G401 (cell line): ENCODE results near the gene TAL1. TPM values are rescaled to one million over a fixed set of nuclear protein-coding genes. Genes with fewer than 3 reads are reported as not detected.

ENCODE experiments used
- DNase-seq: peaks from one replicate; pipeline ENCODE4 v3.0.0-alpha.2; 2015; ENCODE audit warnings: low spot score
- in situ Hi-C: cut with HindIII; loops from 2 replicates; pipeline ENCODE4 v1.10.0; 2016; ENCODE audit warnings: low sequenced_read_pairs, mixed read lengths
- total RNA-seq: library from RNA; depleted of rRNA; stranded (reverse); fragments of >200 nt; shearing (Covaris generic); gene quantifications from 2 replicates; pipeline ENCODE4 v1.2.3, GENCODE V29; 2014; rRNA removed

The TAL1 gene
- total RNA-seq, 1 experiment from 2014 or later = not detected

DNA sequence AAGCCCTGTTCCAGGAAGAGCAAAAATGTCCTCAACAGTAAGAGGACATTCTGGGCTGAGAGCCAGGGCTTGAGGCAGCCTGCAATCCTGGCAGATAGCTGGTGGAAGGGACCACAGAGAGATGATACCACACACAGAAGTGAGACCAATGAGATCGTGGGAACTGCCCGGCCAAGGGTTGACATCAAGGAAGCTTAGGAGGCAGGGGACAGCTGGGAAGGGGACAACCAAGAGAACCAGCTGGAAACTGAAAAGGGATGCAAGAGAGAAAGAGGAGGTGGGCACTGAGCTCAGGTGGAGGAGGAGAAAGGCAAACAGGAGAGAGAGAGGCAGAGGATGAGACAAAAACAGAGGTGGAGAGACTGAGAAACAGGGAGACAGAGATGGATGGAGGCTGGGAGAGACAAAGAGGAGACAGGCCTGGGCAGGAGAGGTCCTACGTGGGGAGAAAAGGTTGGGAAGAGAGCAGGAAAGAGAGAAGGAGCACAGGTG, 51.4 kb downstream of the TAL1 start:
- in situ Hi-C loops = no loop called here
- no peak for DNase-seq

DNA sequence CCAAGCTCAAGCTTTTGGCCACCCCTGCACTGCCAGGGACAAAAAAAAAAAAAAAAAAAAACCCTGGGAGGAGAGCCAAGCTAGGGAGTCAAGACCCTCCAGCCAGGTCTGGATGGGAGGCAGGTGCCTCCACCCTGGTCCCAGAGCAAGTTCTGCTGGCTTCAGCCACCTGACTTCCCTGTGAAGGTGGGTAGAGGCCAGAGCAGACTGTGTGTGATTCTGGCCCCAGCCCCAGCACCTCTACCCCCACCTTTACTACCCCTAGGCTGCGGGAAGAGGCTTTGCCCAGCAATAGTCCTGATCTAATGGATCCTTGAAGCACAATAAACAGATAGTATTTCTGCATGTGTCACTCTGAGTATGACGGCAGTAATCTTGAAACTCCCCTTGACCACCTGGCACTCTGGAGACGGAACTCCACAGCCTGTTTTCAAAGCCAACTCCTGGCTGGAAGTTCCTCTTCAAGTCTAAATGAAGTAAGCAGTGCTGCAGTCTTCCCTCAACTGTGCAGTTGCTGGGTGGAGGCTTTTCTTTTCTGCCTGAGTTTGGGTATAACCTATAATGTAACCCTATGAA, 51.9 kb downstream of the TAL1 start:
- in situ Hi-C loops = no loop called here
- no peak for DNase-seq

- in situ Hi-C loops = no loop called here
- peak; percentile 70 for DNase-seq
These were observed 52.7 kb downstream of the TAL1 start for GRCh38 chr1:47179017-47179987.

DNA sequence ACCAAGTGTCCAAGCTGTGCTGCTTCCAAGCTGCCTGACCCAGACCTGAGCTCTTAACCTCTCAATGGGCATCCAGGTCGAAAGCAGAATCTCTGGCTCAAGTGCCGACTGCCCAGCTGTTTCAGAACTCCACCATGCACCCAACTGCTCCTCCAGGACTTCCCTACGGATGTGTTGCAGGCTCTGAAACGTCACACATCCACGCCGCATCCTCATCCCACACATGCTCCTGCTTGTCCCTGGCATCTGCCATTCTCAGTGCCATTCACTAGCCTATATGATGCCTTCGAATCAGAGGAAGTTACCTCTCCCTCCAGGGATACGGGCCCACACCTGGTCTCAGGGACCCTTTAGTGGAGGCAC, 53.4 kb downstream of the TAL1 start:
- in situ Hi-C loops = no loop called here
- DNase-seq = no peak

DNA sequence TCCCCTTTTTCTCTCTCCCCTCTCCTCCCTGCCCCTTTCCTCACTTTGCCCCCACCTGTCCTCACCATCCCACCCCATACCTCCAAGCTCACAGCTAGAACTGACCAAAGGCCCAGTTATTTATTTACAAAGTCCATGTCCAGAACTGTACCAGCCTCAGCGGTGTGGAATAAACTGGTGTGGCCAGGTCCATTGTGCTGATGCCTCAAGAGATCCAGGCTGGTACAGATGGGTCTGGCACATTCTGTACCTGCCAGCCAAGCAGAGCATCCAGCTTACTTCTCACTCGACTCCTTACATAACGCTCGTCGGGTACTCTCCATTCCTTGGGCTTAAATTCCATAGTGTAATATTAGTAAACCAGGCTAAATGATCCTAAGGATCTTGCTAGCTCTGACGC, 54.0 kb downstream of the TAL1 start:
- in situ Hi-C loops = no loop called here
- DNase-seq = no peak

GRCh38 chr1:47175227-47175934, 56.6 kb downstream of the TAL1 start:
- in situ Hi-C loops = no loop called here
- DNase-seq = peak; percentile 58

GRCh38 chr1:47174656-47175020, 57.4 kb downstream of the TAL1 start:
- DNase-seq = no peak
- in situ Hi-C loops = no loop called here

DNA sequence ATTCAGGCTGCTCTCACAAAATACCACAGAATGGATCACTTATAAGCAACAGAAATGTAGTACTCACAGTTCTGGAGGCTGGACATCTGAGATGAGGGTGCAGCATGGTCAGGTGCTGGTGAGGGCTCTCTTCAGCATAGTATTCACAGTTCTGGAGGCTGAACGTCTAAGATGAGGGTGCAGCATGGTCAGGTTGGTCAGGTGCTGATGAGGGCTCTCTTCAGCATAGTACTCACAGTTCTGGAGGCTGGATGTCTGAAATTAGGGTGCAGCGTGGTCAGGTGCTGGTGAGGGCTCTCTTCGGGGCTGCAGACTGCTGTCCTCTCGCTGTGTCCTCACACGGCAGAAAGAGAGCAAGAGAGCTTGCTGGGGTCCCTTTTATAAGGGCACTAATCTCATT, 59.2 kb downstream of the TAL1 start:
- in situ Hi-C loops = no loop called here

More for the DNA sequence above, 59.2 kb downstream of the TAL1 start:
- no peak for DNase-seq

Other genes with a start within 250 kb of the TAL1 start
- gene CYP4X1, start 208.6 kb downstream of the TAL1 start, total RNA-seq = not detected in 2 replicates
- not detected in 2 replicates for gene CYP4Z1, start 165.0 kb downstream of the TAL1 start, total RNA-seq
- not detected in 2 replicates for gene CYP4A22, start 94.8 kb downstream of the TAL1 start, total RNA-seq
- not detected in 2 replicates for gene PDZK1IP1, start 42.2 kb downstream of the TAL1 start, total RNA-seq
- 16.1 and 23.8 TPM in 2 replicates for gene STIL, start 81.9 kb upstream of the TAL1 start, total RNA-seq
- gene CMPK1, start 101.6 kb upstream of the TAL1 start, total RNA-seq = 65.5 and 90.5 TPM in 2 replicates
- not detected in 2 replicates for gene FOXE3, start 184.1 kb upstream of the TAL1 start, total RNA-seq
- gene FOXD2, start 205.8 kb upstream of the TAL1 start, total RNA-seq = 3.3 and 5.8 TPM in 2 replicates